ENCODE measurements around the gene GID8.

DNA sequence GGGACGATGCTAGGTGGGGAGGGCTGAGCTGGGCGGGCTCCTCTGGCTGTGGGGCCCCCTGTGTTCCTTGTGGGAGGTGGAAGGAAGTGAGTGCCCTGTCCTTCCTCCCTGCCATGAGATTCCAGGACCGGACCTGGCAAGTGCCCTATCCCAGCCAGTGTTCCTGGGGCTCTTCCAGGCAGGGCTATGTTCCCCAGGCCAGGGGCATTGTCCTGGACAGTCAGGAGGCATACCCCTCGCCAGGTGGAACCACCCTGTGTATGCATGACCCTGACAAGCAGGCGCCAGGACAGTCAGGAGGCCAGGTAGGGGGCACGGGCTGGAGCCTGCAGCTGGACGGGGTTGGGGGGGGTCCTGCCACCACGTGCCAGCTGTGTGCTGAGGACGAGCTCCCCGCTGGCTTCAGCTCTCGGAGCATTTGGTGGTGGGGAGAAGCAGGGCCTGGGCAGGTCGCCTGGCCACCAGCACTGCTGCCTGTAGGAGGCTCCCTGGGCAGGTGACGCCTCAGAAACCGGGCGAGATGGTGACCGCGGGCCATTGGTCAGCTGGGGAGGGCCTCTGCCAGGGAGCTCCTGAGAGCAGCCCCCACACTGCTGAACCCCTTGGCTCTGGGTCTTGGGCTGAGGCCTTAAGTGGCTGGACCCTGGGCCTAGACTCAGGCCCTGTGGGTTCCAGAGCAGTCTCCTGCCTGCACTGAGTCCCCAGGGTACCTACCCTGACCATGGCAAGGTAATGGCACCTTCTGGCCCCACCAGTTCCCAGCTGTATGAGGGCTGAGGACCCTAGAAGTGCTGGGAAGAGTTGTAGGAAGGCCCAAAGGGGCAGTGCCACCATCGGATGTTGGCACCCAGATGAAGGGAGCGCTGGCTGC lies 15.3 kb downstream of the GID8 start:
- no peak for TF ChIP-seq EZH2phosphoT487 (IDR thresholded peaks at IDR 0.05; ENCODE audit: borderline replicate concordance, low read length)
- TF ChIP-seq, protein P1, sequence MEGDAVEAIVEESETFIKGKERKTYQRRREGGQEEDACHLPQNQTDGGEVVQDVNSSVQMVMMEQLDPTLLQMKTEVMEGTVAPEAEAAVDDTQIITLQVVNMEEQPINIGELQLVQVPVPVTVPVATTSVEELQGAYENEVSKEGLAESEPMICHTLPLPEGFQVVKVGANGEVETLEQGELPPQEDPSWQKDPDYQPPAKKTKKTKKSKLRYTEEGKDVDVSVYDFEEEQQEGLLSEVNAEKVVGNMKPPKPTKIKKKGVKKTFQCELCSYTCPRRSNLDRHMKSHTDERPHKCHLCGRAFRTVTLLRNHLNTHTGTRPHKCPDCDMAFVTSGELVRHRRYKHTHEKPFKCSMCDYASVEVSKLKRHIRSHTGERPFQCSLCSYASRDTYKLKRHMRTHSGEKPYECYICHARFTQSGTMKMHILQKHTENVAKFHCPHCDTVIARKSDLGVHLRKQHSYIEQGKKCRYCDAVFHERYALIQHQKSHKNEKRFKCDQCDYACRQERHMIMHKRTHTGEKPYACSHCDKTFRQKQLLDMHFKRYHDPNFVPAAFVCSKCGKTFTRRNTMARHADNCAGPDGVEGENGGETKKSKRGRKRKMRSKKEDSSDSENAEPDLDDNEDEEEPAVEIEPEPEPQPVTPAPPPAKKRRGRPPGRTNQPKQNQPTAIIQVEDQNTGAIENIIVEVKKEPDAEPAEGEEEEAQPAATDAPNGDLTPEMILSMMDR (IDR thresholded peaks at IDR 0.05; ENCODE audit: low read depth, low read length, poor library complexity, severe bottlenecking): no peak
